Measurements from ENCODE around the gene HTRA1. TPM values are rescaled to one million over a fixed set of nuclear protein-coding genes. Genes with fewer than 3 reads are reported as not detected.

The HTRA1 gene
- total RNA-seq, 3 donors from 2014 or later = 116 to 347 (median 152) TPM

GRCh38 chr10:122445904-122446303 is 15.4 kb upstream of the HTRA1 start:
- intact Hi-C loops (cut with DNase I; ENCODE audit: low total_unique reads) = no loop called here
- DNase-seq (ENCODE audit: low spot score in 2 of 2) = no peak
- H3K27ac ChIP-seq = no peak overlapping the region
- H3K4me3 ChIP-seq = no peak overlapping the region
- H3K27me3 ChIP-seq = no peaks in the 10 kb centered on the region
- H3K9me3 ChIP-seq = no peaks in the 10 kb centered on the region
- no peaks in the 10 kb centered on the region for H3K36me3 ChIP-seq
- no peaks in the 10 kb centered on the region for H3K4me1 ChIP-seq
- TF ChIP-seq POLR2A (IDR thresholded peaks at IDR 0.05) = no peak
- TF ChIP-seq, protein P1, sequence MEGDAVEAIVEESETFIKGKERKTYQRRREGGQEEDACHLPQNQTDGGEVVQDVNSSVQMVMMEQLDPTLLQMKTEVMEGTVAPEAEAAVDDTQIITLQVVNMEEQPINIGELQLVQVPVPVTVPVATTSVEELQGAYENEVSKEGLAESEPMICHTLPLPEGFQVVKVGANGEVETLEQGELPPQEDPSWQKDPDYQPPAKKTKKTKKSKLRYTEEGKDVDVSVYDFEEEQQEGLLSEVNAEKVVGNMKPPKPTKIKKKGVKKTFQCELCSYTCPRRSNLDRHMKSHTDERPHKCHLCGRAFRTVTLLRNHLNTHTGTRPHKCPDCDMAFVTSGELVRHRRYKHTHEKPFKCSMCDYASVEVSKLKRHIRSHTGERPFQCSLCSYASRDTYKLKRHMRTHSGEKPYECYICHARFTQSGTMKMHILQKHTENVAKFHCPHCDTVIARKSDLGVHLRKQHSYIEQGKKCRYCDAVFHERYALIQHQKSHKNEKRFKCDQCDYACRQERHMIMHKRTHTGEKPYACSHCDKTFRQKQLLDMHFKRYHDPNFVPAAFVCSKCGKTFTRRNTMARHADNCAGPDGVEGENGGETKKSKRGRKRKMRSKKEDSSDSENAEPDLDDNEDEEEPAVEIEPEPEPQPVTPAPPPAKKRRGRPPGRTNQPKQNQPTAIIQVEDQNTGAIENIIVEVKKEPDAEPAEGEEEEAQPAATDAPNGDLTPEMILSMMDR (IDR thresholded peaks at IDR 0.05) = no peak
- no peak for TF ChIP-seq POLR2AphosphoS5 (IDR thresholded peaks at IDR 0.05)

GRCh38 chr10:122446668-122447423 is 14.5 kb upstream of the HTRA1 start:
- intact Hi-C loops (cut with DNase I; ENCODE audit: low total_unique reads) = no loop called here
- no peaks in the 10 kb centered on the region for H3K9me3 ChIP-seq
- H3K4me3 ChIP-seq = no peak overlapping the region
- TF ChIP-seq, protein P1 (IDR thresholded peaks at IDR 0.05) = no peak
- no peak for TF ChIP-seq POLR2A (IDR thresholded peaks at IDR 0.05)
- no peak for TF ChIP-seq POLR2AphosphoS5 (IDR thresholded peaks at IDR 0.05)
- H3K27me3 ChIP-seq = no peaks in the 10 kb centered on the region
- H3K27ac ChIP-seq = no peak overlapping the region
- DNase-seq (ENCODE audit: low spot score in 2 of 2) = no peak
- no peaks in the 10 kb centered on the region for H3K4me1 ChIP-seq
- no peaks in the 10 kb centered on the region for H3K36me3 ChIP-seq

DNA sequence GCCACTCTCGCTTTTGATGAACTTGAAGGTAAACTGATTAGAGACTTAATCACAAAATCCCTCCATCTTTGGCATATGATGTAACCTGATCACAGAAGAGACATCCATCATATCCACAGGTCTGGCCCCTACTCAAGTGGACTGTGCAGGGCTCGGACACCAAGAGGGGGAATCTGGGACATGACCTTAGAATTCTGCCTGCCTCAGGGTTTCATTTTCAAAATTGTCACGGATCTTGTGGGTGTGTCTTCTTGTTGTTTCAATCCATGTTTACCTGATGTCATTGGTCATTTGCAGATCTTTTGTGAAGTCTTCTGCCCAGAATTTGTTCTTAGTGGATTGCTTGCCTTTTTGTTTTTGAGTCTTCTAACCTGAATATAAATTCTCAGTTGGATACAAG is 12.8 kb upstream of the HTRA1 start:
- DNase-seq (ENCODE audit: low spot score in 2 of 2) = no peak
- Histone ChIP-seq H3K4me1 (no peaks in the 10 kb centered on the region), H3K9me3 (no peaks in the 10 kb centered on the region), H3K27me3 (no peaks in the 10 kb centered on the region), H3K4me3 (no peak overlapping the region), H3K36me3 (no peaks in the 10 kb centered on the region), H3K27ac (no peak overlapping the region)
- TF ChIP-seq, protein P1 (IDR thresholded peaks at IDR 0.05) = no peak
- TF ChIP-seq POLR2AphosphoS5 (IDR thresholded peaks at IDR 0.05) (no peak), POLR2A (IDR thresholded peaks at IDR 0.05) (no peak)
- intact Hi-C loops (cut with DNase I; ENCODE audit: low total_unique reads) = no loop called here

GRCh38 chr10:122449153-122449552 is 12.2 kb upstream of the HTRA1 start:
- Histone ChIP-seq H3K4me3 (no peak overlapping the region), H3K4me1 (no peaks in the 10 kb centered on the region), H3K36me3 (no peaks in the 10 kb centered on the region), H3K9me3 (no peaks in the 10 kb centered on the region), H3K27me3 (no peaks in the 10 kb centered on the region), H3K27ac (no peak overlapping the region)
- no peak for DNase-seq (ENCODE audit: low spot score in 2 of 2)
- TF ChIP-seq POLR2A (IDR thresholded peaks at IDR 0.05) (no peak), POLR2AphosphoS5 (IDR thresholded peaks at IDR 0.05) (no peak)
- TF ChIP-seq, protein P1 (IDR thresholded peaks at IDR 0.05) = no peak
- intact Hi-C loops (cut with DNase I; ENCODE audit: low total_unique reads) = no loop called here

DNA sequence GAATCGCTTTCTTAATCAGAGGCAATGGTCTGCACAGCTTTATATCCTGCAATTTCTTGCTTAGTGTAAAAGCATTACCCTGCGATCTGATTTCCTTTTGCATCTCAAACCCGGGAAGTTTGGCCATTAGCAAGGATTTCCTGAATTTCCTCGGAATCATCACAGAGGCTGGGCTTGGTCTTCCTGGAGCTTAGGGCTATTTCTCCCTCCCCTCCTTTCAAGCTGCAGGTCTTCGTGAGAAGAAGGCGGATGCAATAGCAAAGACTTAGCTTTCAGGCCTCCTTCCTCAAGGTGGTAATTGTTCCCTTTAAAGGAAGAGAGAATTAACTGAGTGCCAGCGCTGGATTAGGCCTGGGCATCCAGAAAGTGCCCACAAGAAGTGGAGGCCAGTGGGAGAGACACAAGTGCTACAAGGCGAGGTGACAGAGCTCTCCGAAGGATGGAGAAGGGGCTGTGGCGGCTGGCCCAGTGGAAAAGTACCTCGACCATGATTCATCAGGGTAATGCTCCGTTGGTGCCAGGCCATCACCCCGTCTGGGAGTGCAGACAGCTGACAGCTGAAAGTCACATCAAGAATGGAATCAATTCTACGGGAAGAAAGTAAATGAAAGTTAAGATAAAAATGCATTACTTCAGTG is 10.9 kb upstream of the HTRA1 start:
- intact Hi-C loops (cut with DNase I; ENCODE audit: low total_unique reads) = no loop called here
- Histone ChIP-seq H3K36me3 (no peaks in the 10 kb centered on the region), H3K4me3 (no peak overlapping the region), H3K9me3 (no peaks in the 10 kb centered on the region), H3K4me1 (no peaks in the 10 kb centered on the region), H3K27me3 (no peaks in the 10 kb centered on the region), H3K27ac (no peak overlapping the region)
- TF ChIP-seq POLR2A (IDR thresholded peaks at IDR 0.05) = no peak
- TF ChIP-seq, protein P1 (IDR thresholded peaks at IDR 0.05) = no peak
- TF ChIP-seq POLR2AphosphoS5 (IDR thresholded peaks at IDR 0.05) = no peak
- DNase-seq (ENCODE audit: low spot score in 2 of 2) = no peak

All from breast epithelium (tissue), 4 donors.